WTC11 (cell line): ENCODE results near the gene CELA2A. TPM values are rescaled to one million over a fixed set of nuclear protein-coding genes. Genes with fewer than 3 reads are reported as not detected.
A peak's percentile ranks its signal among the peaks of the same experiment; 100 is the strongest.

Experiments used
- ATAC-seq: fragments of 200-7000 bp; cut with Tn5 transposase; 2 replicates; pipeline ENCODE4 v1.10.0; 2021; ENCODE audit warnings: mild to moderate bottlenecking, moderate library complexity
- CTCF ChIA-PET: fragments of 300-600 bp; sonication (Branson Sonifier 250); formaldehyde crosslinking; loops from one replicate; lab custom pipeline; 2021; ENCODE audit warnings: antibody characterized with exemption; lab: Charles Lee
- POLR2A ChIA-PET: fragments of 350-600 bp; sonication (Branson Sonifier 250); formaldehyde crosslinking; loops from one replicate; lab custom pipeline; 2021; ENCODE audit warnings: antibody characterized with exemption; lab: Charles Lee
- DNase-seq: peaks from one replicate; pipeline ENCODE4 v3.0.0; 2021; ENCODE audit warnings: low spot score
- H3K27ac Mint-ChIP-seq: 2 replicates; pipeline ENCODE4 v1.8.0; 2021; ENCODE audit warnings: mixed read lengths
- H3K27me3 Mint-ChIP-seq: 2 replicates; pipeline ENCODE4 v1.8.0; 2021; ENCODE audit warnings: low read depth, mild to moderate bottlenecking, moderate library complexity, mixed read lengths
- H3K36me3 Mint-ChIP-seq: 2 replicates; pipeline ENCODE4 v1.8.0; 2021; ENCODE audit warnings: mixed read lengths
- H3K4me1 Mint-ChIP-seq: 2 replicates; pipeline ENCODE4 v1.8.0; 2022; ENCODE audit warnings: mixed read lengths
- H3K4me3 Mint-ChIP-seq: 2 replicates; pipeline ENCODE4 v1.8.0; 2021; ENCODE audit warnings: mild to moderate bottlenecking, moderate library complexity, mixed read lengths
- H3K9me3 Mint-ChIP-seq: 2 replicates; pipeline ENCODE4 v1.8.0; 2021; ENCODE audit warnings: mixed read lengths
- ATF1 ChIP-seq: sonication (generic); formaldehyde crosslinking; IDR thresholded peaks from 2 replicates; pipeline ENCODE4 v1.8.1; 2023; ENCODE audit warnings: mild to moderate bottlenecking, moderate library complexity, missing genetic modification reagents
- GABPB1 ChIP-seq: sonication (generic); formaldehyde crosslinking; IDR thresholded peaks from 2 replicates; pipeline ENCODE4 v1.8.1; 2023; ENCODE audit warnings: mild to moderate bottlenecking, missing genetic modification reagents
- IRF2 ChIP-seq: sonication (generic); formaldehyde crosslinking; IDR thresholded peaks from 2 replicates; pipeline ENCODE4 v1.8.0; 2022; ENCODE audit warnings: low read depth, missing genetic modification reagents, borderline replicate concordance
- JAZF1 ChIP-seq: fragments of 250-450 bp; sonication (Bioruptor Pico); IDR thresholded peaks from 2 replicates; pipeline ENCODE4 v1.9.0; 2021; ENCODE audit warnings: moderate library complexity, mild to moderate bottlenecking, inconsistent platforms
- PREB ChIP-seq: sonication (generic); formaldehyde crosslinking; IDR thresholded peaks from 2 replicates; pipeline ENCODE4 v1.8.1; 2022; ENCODE audit warnings: mild to moderate bottlenecking, missing genetic modification reagents, moderate library complexity, borderline replicate concordance
- SMAD3 ChIP-seq: sonication (generic); formaldehyde crosslinking; IDR thresholded peaks from 2 replicates; pipeline ENCODE4 v1.8.0; 2022; ENCODE audit warnings: missing genetic modification reagents, mild to moderate bottlenecking, borderline replicate concordance
- SP1 ChIP-seq: sonication (generic); formaldehyde crosslinking; conservative IDR thresholded peaks from 2 replicates; pipeline ENCODE4 v1.8.1; 2022; ENCODE audit warnings: missing genetic modification reagents
- TEAD4 ChIP-seq: sonication (generic); formaldehyde crosslinking; IDR thresholded peaks from 2 replicates; pipeline ENCODE4 v1.8.0; 2022; ENCODE audit warnings: mild to moderate bottlenecking, missing genetic modification reagents
- USF1 ChIP-seq: sonication (generic); formaldehyde crosslinking; IDR thresholded peaks from 2 replicates; pipeline ENCODE4 v1.8.0; 2022; ENCODE audit warnings: mild to moderate bottlenecking, missing genetic modification reagents
- ZNF396 ChIP-seq: fragments of 250-450 bp; sonication (Bioruptor Pico); IDR thresholded peaks from 2 replicates; pipeline ENCODE4 v1.8.0; 2021; ENCODE audit warnings: mild to moderate bottlenecking, moderate library complexity, borderline replicate concordance
- ZNF425 ChIP-seq: fragments of 250-450 bp; sonication (Bioruptor Pico); conservative IDR thresholded peaks from 2 replicates; pipeline ENCODE4 v1.9.0; 2021; ENCODE audit warnings: mild to moderate bottlenecking
- ZNF532 ChIP-seq: fragments of 250-450 bp; sonication (Bioruptor Pico); IDR thresholded peaks from 2 replicates; pipeline ENCODE4 v1.9.0; 2021; ENCODE audit warnings: mild to moderate bottlenecking, borderline replicate concordance
- total RNA-seq: library from RNA; stranded (reverse); gene quantifications from 3 replicates; pipeline ENCODE4 v1.2.3, GENCODE V29; 2021
- TF ChIP-seq, protein P1 (sequence below): sonication (generic); formaldehyde crosslinking; IDR thresholded peaks from 2 replicates; pipeline ENCODE4 v1.8.1; 2023; ENCODE audit warnings: mild to moderate bottlenecking, missing genetic modification reagents

CELA2A gene
- total RNA-seq, 1 experiment from 2014 or later = 0.83 TPM

- no peak for ATAC-seq
- DNase-seq = no peak
- Mint-ChIP-seq H3K27me3 (no peaks in the 10 kb centered on the region; the same call in 1 of the 2 replicates), H3K27ac (no peak overlapping the region), H3K4me1 (0 out of 2 replicates have a peak, but pooled peaks cover 2% of the 10 kb centered on the region), H3K36me3 (peaks cover 7% of the 10 kb centered on the region), H3K9me3 (peaks cover 5% of the 10 kb centered on the region), H3K4me3 (no peak overlapping the region)
- CTCF ChIA-PET = interaction anchor here (0.5 to 1.8 kb wide), 2 partner anchors 23 to 97 kb away, joined by 3 to 8 read pairs; no protein-coding TSS in a partner anchor
- TF ChIP-seq ZNF532 = no peak
- TF ChIP-seq TEAD4 (CRISPR knock-in tag) = no peak
- no peak for TF ChIP-seq SMAD3 (CRISPR knock-in tag)
- no peak for TF ChIP-seq ZNF396
- TF ChIP-seq IRF2 = no peak
- peak; percentile 57; the same call in 1 of the 2 replicates for TF ChIP-seq GABPB1 (CRISPR knock-in tag)
- POLR2A ChIA-PET = interaction anchor here (1.3 kb wide), 1 partner anchor 20 kb away, joined by 3 read pairs; no protein-coding TSS in a partner anchor
Measured at GRCh38 chr1:15420853-15421465, 35.6 kb upstream of the CELA2A start.

- no peak for DNase-seq
- no peak overlapping the region for H3K27ac Mint-ChIP-seq
- no peaks in the 10 kb centered on the region for H3K4me1 Mint-ChIP-seq
- CTCF ChIA-PET = interaction anchor here (0.7 to 1.8 kb wide), 2 partner anchors 9 to 99 kb away, joined by 3 to 8 read pairs; no protein-coding TSS in a partner anchor
- TF ChIP-seq, protein P1, sequence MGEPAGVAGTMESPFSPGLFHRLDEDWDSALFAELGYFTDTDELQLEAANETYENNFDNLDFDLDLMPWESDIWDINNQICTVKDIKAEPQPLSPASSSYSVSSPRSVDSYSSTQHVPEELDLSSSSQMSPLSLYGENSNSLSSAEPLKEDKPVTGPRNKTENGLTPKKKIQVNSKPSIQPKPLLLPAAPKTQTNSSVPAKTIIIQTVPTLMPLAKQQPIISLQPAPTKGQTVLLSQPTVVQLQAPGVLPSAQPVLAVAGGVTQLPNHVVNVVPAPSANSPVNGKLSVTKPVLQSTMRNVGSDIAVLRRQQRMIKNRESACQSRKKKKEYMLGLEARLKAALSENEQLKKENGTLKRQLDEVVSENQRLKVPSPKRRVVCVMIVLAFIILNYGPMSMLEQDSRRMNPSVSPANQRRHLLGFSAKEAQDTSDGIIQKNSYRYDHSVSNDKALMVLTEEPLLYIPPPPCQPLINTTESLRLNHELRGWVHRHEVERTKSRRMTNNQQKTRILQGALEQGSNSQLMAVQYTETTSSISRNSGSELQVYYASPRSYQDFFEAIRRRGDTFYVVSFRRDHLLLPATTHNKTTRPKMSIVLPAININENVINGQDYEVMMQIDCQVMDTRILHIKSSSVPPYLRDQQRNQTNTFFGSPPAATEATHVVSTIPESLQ (CRISPR knock-in tag) = no peak
- TF ChIP-seq ZNF425 (CRISPR knock-in tag) (no peak), JAZF1 (CRISPR knock-in tag) (no peak), ATF1 (CRISPR knock-in tag) (no peak), PREB (no peak), SP1 (CRISPR knock-in tag) (no peak), USF1 (no peak)
- TF ChIP-seq, all 79 proteins: peak for 0
- Mint-ChIP-seq H3K9me3 (peaks cover 5% of the 10 kb centered on the region), H3K4me3 (no peak overlapping the region), H3K36me3 (peaks cover 7% of the 10 kb centered on the region), H3K27me3 (no peaks in the 10 kb centered on the region; the same call in 1 of the 2 replicates)
- ATAC-seq = no peak
- POLR2A ChIA-PET = no interaction called here
Measured at GRCh38 chr1:15422871-15423270, 33.7 kb upstream of the CELA2A start.
